OCI-LY1 (cell line): ENCODE data around the gene CKAP2.

Experiments used
- H2AFZ ChIP-seq: fragments of 200-600 bp; sonication (generic), shearing (Covaris generic); 2 replicates; pipeline ENCODE4 v1.6.0; 2014; ENCODE audit warnings: antibody characterized with exemption, mild to moderate bottlenecking, low read length
- H3F3A ChIP-seq: fragments of 200-600 bp; sonication (generic), shearing (Covaris generic); 2 replicates; pipeline ENCODE4 v1.6.0; 2014; ENCODE audit warnings: mild to moderate bottlenecking, antibody characterized with exemption, low read length, moderate library complexity; ENCODE audit not compliant: insufficient read depth
- H3K27ac ChIP-seq: fragments of 200-600 bp; sonication (generic); 2 replicates; pipeline ENCODE4 v1.5.1; 2014; ENCODE audit warnings: low read length, mixed run types, mild to moderate bottlenecking, low read depth; ENCODE audit not compliant: poor library complexity, severe bottlenecking
- H3K27me3 ChIP-seq: fragments of 200-600 bp; sonication (generic); 2 replicates; pipeline ENCODE4 v1.6.0; 2014; ENCODE audit warnings: antibody characterized with exemption, mild to moderate bottlenecking, low read length, moderate library complexity; ENCODE audit not compliant: insufficient read depth
- H3K36me3 ChIP-seq: fragments of 200-600 bp; sonication (generic); 2 replicates; pipeline ENCODE4 v1.6.1; 2014; ENCODE audit warnings: mild to moderate bottlenecking, antibody characterized with exemption, low read length, moderate library complexity, mixed read lengths; ENCODE audit not compliant: insufficient read depth
- H3K4me1 ChIP-seq: fragments of 200-600 bp; sonication (generic); 2 replicates; pipeline ENCODE4 v1.5.1; 2014; ENCODE audit warnings: mild to moderate bottlenecking, low read length, moderate library complexity; ENCODE audit not compliant: insufficient read depth, severe bottlenecking
- H3K4me2 ChIP-seq: fragments of 200-600 bp; sonication (generic), shearing (Covaris generic); 2 replicates; pipeline ENCODE4 v1.6.1; 2014; ENCODE audit warnings: low read length
- H3K4me3 ChIP-seq: fragments of 200-600 bp; sonication (generic); 2 replicates; pipeline ENCODE4 v1.5.1; 2014; ENCODE audit warnings: low read length, low read depth, mild to moderate bottlenecking, mixed read lengths; ENCODE audit not compliant: poor library complexity, severe bottlenecking
- H3K79me2 ChIP-seq: fragments of 200-600 bp; shearing (Covaris generic); 2 replicates; pipeline ENCODE4 v1.6.1; 2016; ENCODE audit warnings: mixed run types, low read length, mixed read lengths; ENCODE audit not compliant: insufficient read depth
- H3K9ac ChIP-seq: fragments of 200-600 bp; sonication (generic), shearing (Covaris generic); 2 replicates; pipeline ENCODE4 v1.6.1; 2014; ENCODE audit warnings: mild to moderate bottlenecking, low read length, mixed read lengths
- H3K9me2 ChIP-seq: fragments of 200-600 bp; sonication (generic), shearing (Covaris generic); 2 replicates; pipeline ENCODE4 v1.6.1; 2014; ENCODE audit warnings: low read depth, mild to moderate bottlenecking, low read length, mixed read lengths
- H3K9me3 ChIP-seq: fragments of 200-600 bp; shearing (Covaris generic); 2 replicates; pipeline ENCODE4 v1.6.1; 2014; ENCODE audit warnings: low read length, mixed read lengths
- H4K20me1 ChIP-seq: fragments of 200-600 bp; sonication (generic), shearing (Covaris generic); 2 replicates; pipeline ENCODE4 v1.6.0; 2016; ENCODE audit warnings: mild to moderate bottlenecking, low read length; ENCODE audit not compliant: insufficient read depth
- CTCF ChIP-seq: fragments of 200-600 bp; sonication (generic), shearing (Covaris generic); IDR thresholded peaks from 2 replicates; pipeline ENCODE4 v1.5.1; 2017; ENCODE audit warnings: mild to moderate bottlenecking, antibody characterized with exemption, low read length, moderate library complexity, mixed read lengths
- EZH2 ChIP-seq: fragments of 200-600 bp; sonication (generic), shearing (Covaris generic); IDR thresholded peaks from 2 replicates; pipeline ENCODE4 v1.8.0; 2017; ENCODE audit warnings: borderline replicate concordance, mixed run types, mild to moderate bottlenecking, antibody characterized with exemption, low read length, moderate library complexity, mixed read lengths

CKAP2 gene

GRCh38 chr13:52450012-52450792 lies 5.1 kb upstream of the CKAP2 start, which contains the start of gene VPS36:
Gene VPS36 (minus strand): TSS chr13:52450634. CDS start chr13:52450594, 40 bp downstream.
- TF ChIP-seq EZH2 (no peak), CTCF (peak; percentile 99)
- Histone ChIP-seq H3K79me2 (peaks cover 8% of the 10 kb centered on the region; the same call in 1 of the 2 replicates), H3K4me1 (peaks cover 48% of the 10 kb centered on the region), H3K36me3 (no peaks in the 10 kb centered on the region), H3K9me2 (no peaks in the 10 kb centered on the region), H3F3A (no peaks in the 10 kb centered on the region; the same call in 1 of the 2 replicates), H4K20me1 (no peaks in the 10 kb centered on the region), H3K4me2 (peak within 1 kb of the TSS; percentile 84), H3K27ac (peak within 1 kb of the TSS; percentile 39), H3K27me3 (no peaks in the 10 kb centered on the region), H2AFZ (no peak within 1 kb of the TSS), H3K9ac (peak within 1 kb of the TSS; percentile 90), H3K4me3 (peak within 1 kb of the TSS; percentile 93), H3K9me3 (no peaks in the 10 kb centered on the region)

GRCh38 chr13:52450793-52451116 lies 4.5 kb upstream of the CKAP2 start:
- Histone ChIP-seq H3F3A (no peaks in the 10 kb centered on the region; the same call in 1 of the 2 replicates), H4K20me1 (no peaks in the 10 kb centered on the region), H3K9ac (peak overlapping the region; percentile 38; the same call in 1 of the 2 replicates), H3K9me3 (no peaks in the 10 kb centered on the region), H3K79me2 (peaks cover 8% of the 10 kb centered on the region; the same call in 1 of the 2 replicates), H3K27ac (no peak overlapping the region), H3K36me3 (no peaks in the 10 kb centered on the region), H3K4me2 (peak overlapping the region; percentile 70), H3K4me3 (no peak overlapping the region), H3K4me1 (peaks cover 48% of the 10 kb centered on the region), H3K27me3 (no peaks in the 10 kb centered on the region), H2AFZ (no peak overlapping the region), H3K9me2 (no peaks in the 10 kb centered on the region)
- no peak for TF ChIP-seq EZH2
- TF ChIP-seq CTCF: no peak; the same call in 1 of the 2 replicates

GRCh38 chr13:52451135-52451804 lies 4.0 kb upstream of the CKAP2 start:
- Histone ChIP-seq H3K4me1 (peaks cover 51% of the 10 kb centered on the region), H3K4me3 (no peak overlapping the region), H3K9me3 (no peaks in the 10 kb centered on the region), H4K20me1 (no peaks in the 10 kb centered on the region), H3K27ac (no peak overlapping the region), H2AFZ (no peak overlapping the region), H3K27me3 (no peaks in the 10 kb centered on the region), H3K36me3 (peaks cover 3% of the 10 kb centered on the region; the same call in 1 of the 2 replicates), H3F3A (no peaks in the 10 kb centered on the region; the same call in 1 of the 2 replicates), H3K79me2 (peaks cover 14% of the 10 kb centered on the region), H3K9ac (peak overlapping the region; percentile 38; the same call in 1 of the 2 replicates), H3K4me2 (peak overlapping the region; percentile 70), H3K9me2 (no peaks in the 10 kb centered on the region)
- TF ChIP-seq CTCF: no peak
